SK-N-SH (cell line): ENCODE measurements around the gene MRM2.

Experiments used
- CTCF ChIP-seq: fragments of 200-600 bp; sonication (generic); IDR thresholded peaks from 2 replicates; pipeline ENCODE4 v1.6.1; 2017; ENCODE audit warnings: antibody characterized with exemption, mild to moderate bottlenecking, moderate library complexity
- REST ChIP-seq: IDR thresholded peaks from 2 replicates; pipeline ENCODE4 v1.6.1; 2012; ENCODE audit warnings: mild to moderate bottlenecking, low read depth, low read length, moderate library complexity

GRCh38 chr7:2271273-2272026 lies 29.4 kb upstream of the MRM2 start:
- TF ChIP-seq CTCF (no peak), REST (no peak)
